K562 (cell line): Measurements from ENCODE around the gene LSM14B. TPM values are rescaled to one million over a fixed set of nuclear protein-coding genes. Genes with fewer than 3 reads are reported as not detected.
A peak's percentile ranks its signal among the peaks of the same experiment; 100 is the strongest.
"Not testable (repeated sequence)": the region's sequence is repeated elsewhere in the genome, so short reads cannot be mapped to it uniquely, and the experiment has no call there.

Experiments used
- ATAC-seq: fragments of 200-7000 bp; cut with Tn5 transposase; 3 replicates; pipeline ENCODE4 v1.9.1; 2020; ENCODE audit warnings: moderate library complexity
- BruUV-seq: library from RNA; stranded (reverse); fragments of 400-500 nt; replicated peaks from 2 replicates; lab custom pipeline; 2021; lab: Mats Ljungman, UMichigan
- CTCF ChIA-PET: fragments of 300-600 bp; formaldehyde crosslinking; extraction: SDS; loops from one replicate; lab custom pipeline; 2021; ENCODE audit warnings: low intra/inter-chr PET ratio; lab: Yijun Ruan, JAX
- POLR2A ChIA-PET: fragments of 300-600, 350-650 bp; sonication (Branson Sonifier 250); formaldehyde crosslinking; extraction: SDS; loops from one replicate; lab custom pipeline; 2021; ENCODE audit warnings: antibody characterized with exemption, inconsistent platforms; lab: Yijun Ruan, JAX
- DNase-seq, 4 experiments: peaks; one replicate each; pipeline versions ENCODE4 v3.0.0 to v3.0.0-alpha.2; 2011 to 2018; ENCODE audit warnings: low spot score in 3 of 4, mixed read lengths in 3 of 4; ENCODE audit errors: extremely low read depth in 1 of 4
- FAIRE-seq: peaks from 2 replicates; lab custom pipeline; 2011; peaks lifted over from hg19 to GRCh38; lab: Jason Lieb, UNC
- H2AFZ ChIP-seq: 2 replicates; pipeline ENCODE4 v1.6.0; 2011; ENCODE audit warnings: low read depth, low read length, control low read depth, inconsistent platforms
- H3K27ac ChIP-seq: fragments of 200-600 bp; 3 replicates; pipeline ENCODE4 v1.8.0; 2011; ENCODE audit warnings: low read depth, mild to moderate bottlenecking, control low read depth, inconsistent platforms, low read length, moderate library complexity, mixed read lengths; ENCODE audit errors: extremely low read depth
- H3K27me3 ChIP-seq, 2 experiments: fragments of 300-600 bp in 1 of 2; 2 replicates in 1 of 2; 3 replicates in 1 of 2; pipeline versions ENCODE4 v1.6.0 to v1.8.0; 2011; ENCODE audit warnings: inconsistent platforms in 2 of 2, low read length in 2 of 2, mild to moderate bottlenecking in 1 of 2, mixed read lengths in 1 of 2, moderate library complexity in 1 of 2; ENCODE audit not compliant: control insufficient read depth in 2 of 2, insufficient read depth in 2 of 2
- H3K36me3 ChIP-seq: fragments of 300-600 bp; 3 replicates; pipeline ENCODE4 v1.8.0; 2011; ENCODE audit warnings: mild to moderate bottlenecking, low read length, inconsistent platforms; ENCODE audit not compliant: control insufficient read depth, insufficient read depth
- H3K4me1 ChIP-seq, 2 experiments: fragments of 200-600 bp in 1 of 2; replicated peaks in 1 of 2; 2 replicates in 1 of 2; 3 replicates in 1 of 2; pipeline versions ENCODE4 v1.5.1 to v1.8.0; 2011; ENCODE audit warnings: inconsistent platforms in 2 of 2, low read length in 2 of 2, mild to moderate bottlenecking in 1 of 2, mixed read lengths in 1 of 2, moderate library complexity in 1 of 2; ENCODE audit not compliant: control insufficient read depth in 2 of 2, insufficient read depth in 2 of 2
- H3K4me2 ChIP-seq: 2 replicates; pipeline ENCODE4 v1.6.1; 2011; ENCODE audit warnings: low read length, control low read depth, inconsistent platforms, mixed read lengths; ENCODE audit not compliant: insufficient read depth
- H3K4me3 ChIP-seq: fragments of 200-600 bp; sonication (generic), shearing (Covaris generic); 2 replicates; pipeline ENCODE4 v1.5.1; 2016; ENCODE audit warnings: control low read depth, inconsistent platforms
- H3K79me2 ChIP-seq: fragments of 200-600 bp; 3 replicates; pipeline ENCODE4 v1.8.0; 2011; ENCODE audit warnings: low read length, inconsistent platforms; ENCODE audit not compliant: control insufficient read depth, insufficient read depth
- H3K9ac ChIP-seq, 2 experiments: 2 replicates each; pipeline versions ENCODE4 v1.6.0 to v1.6.1; 2011; ENCODE audit warnings: low read depth in 2 of 2, low read length in 2 of 2, control low read depth in 1 of 2, inconsistent platforms in 1 of 2, mild to moderate bottlenecking in 1 of 2, mixed read lengths in 1 of 2; ENCODE audit not compliant: insufficient read depth in 1 of 2
- H3K9me1 ChIP-seq: one replicate; pipeline ENCODE4 v1.6.0; 2011; ENCODE audit warnings: inconsistent platforms, mild to moderate bottlenecking, low read length, moderate library complexity; ENCODE audit not compliant: control insufficient read depth, insufficient read depth
- H3K9me3 ChIP-seq: replicated peaks from 2 replicates; pipeline ENCODE4 v1.5.1; 2011; ENCODE audit warnings: low read depth, low read length, inconsistent platforms; ENCODE audit not compliant: control insufficient read depth, insufficient read depth
- H4K20me1 ChIP-seq: replicated peaks from 2 replicates; pipeline ENCODE4 v1.6.1; 2011; ENCODE audit warnings: low read length, inconsistent platforms, mixed read lengths; ENCODE audit not compliant: control insufficient read depth, insufficient read depth
- ATF3 ChIP-seq, 2 experiments: fragments of 450-650 bp in 1 of 2; sonication (generic) in 1 of 2; formaldehyde crosslinking in 1 of 2; IDR thresholded peaks in 1 of 2; conservative IDR thresholded peaks in 1 of 2; 2 replicates each; pipeline versions ENCODE4 v1.6.1 to v1.8.1; 2016 to 2023; ENCODE audit warnings: mild to moderate bottlenecking in 2 of 2, moderate library complexity in 2 of 2, inconsistent platforms in 1 of 2, missing genetic modification reagents in 1 of 2
- ATF7 ChIP-seq: fragments of 450-650 bp; IDR thresholded peaks from 2 replicates; pipeline ENCODE4 v1.7.1; 2014; ENCODE audit warnings: mild to moderate bottlenecking, moderate library complexity
- FOSL1 ChIP-seq: fragments of 200-800 bp; sonication (Bioruptor generic); conservative IDR thresholded peaks from 2 replicates; pipeline ENCODE4 v1.6.1; 2016; ENCODE audit warnings: missing genetic modification characterization, missing compliant biosample characterization
- MYBL2 ChIP-seq, 2 experiments: fragments of 450-650 bp in 1 of 2; sonication (generic) in 1 of 2; formaldehyde crosslinking in 1 of 2; IDR thresholded peaks; 2 replicates each; pipeline versions ENCODE4 v1.6.1 to v1.8.1; 2017 to 2022; ENCODE audit warnings: borderline replicate concordance in 1 of 2, inconsistent platforms in 1 of 2, low read depth in 1 of 2, mild to moderate bottlenecking in 1 of 2, missing genetic modification reagents in 1 of 2, moderate library complexity in 1 of 2
- RNF219 ChIP-seq: fragments of 250-450 bp; sonication (Bioruptor Pico); IDR thresholded peaks from 2 replicates; pipeline ENCODE4 v1.5.0; 2022; ENCODE audit warnings: mild to moderate bottlenecking
- TRIM25 ChIP-seq: fragments of 450-650 bp; IDR thresholded peaks from 2 replicates; pipeline ENCODE4 v1.7.0; 2016; ENCODE audit warnings: borderline replicate concordance
- WGBS: fragments of 100-300 bp; shearing (Covaris generic); methylation state at CpG from one replicate; pipeline ENCODE4 v1.1.6; 2016; ENCODE audit warnings: low coverage, mixed read lengths; ENCODE audit not compliant: insufficient coverage; ENCODE audit errors: missing lambda C conversion rate; 5-methylcytosine and 5-hydroxymethylcytosine counted together
- in situ Hi-C: fragments of 300-500 bp; cut with MboI; formaldehyde crosslinking; loops from 4 replicates; pipeline ENCODE4 v1.15.0; 2018; ENCODE audit warnings: inconsistent platforms, mixed read lengths
- intact Hi-C: fragments of 100-400 bp; cut with micrococcal nuclease; formaldehyde crosslinking; loops from 2 replicates; pipeline ENCODE4 v1.14.2; 2022
- polyA plus RNA-seq, 8 experiments: library from polyadenylated mRNA; depleted of rRNA in 4 of 8; stranded (reverse) in 5 of 8; unstranded in 3 of 8; fragments of >200 nt; fragmentation: Nextera tagmentation in 2 of 8; fragmentation: Illumina TruSeq in 1 of 8; extraction: Ambion mirVana in 2 of 8; extraction: Trizol in 1 of 8; gene quantifications; 2 replicates each; pipeline versions ENCODE4 v1.2.1 to v1.2.3, GENCODE V29; 2011 to 2014; ENCODE audit warnings: inconsistent platforms in 1 of 8, missing spikeins in 1 of 8
- total RNA-seq, 7 experiments: library from RNA; depleted of rRNA in 6 of 7; stranded (reverse); fragments of >200 nt in 6 of 7; fragmentation: Illumina TruSeq in 2 of 7; extraction: Trizol in 2 of 7; gene quantifications; 2 replicates each; pipeline versions ENCODE4 v1.2.1 to v1.2.3, GENCODE V29; 2011 to 2021; ENCODE audit warnings: low replicate concordance in 1 of 7

Gene LSM14B
- total and polyA plus RNA-seq, 9 of the 15 experiments (the other 6 are each of a cell fraction or from before 2014, with no cell fraction given) = 0.66 to 36.0 (median 20.2) TPM

- FAIRE-seq; H3K36me3 ChIP-seq; H3K9me3 ChIP-seq; POLR2A ChIA-PET; H4K20me1 ChIP-seq; H3K27ac ChIP-seq; ATAC-seq; H3K79me2 ChIP-seq; H3K9ac ChIP-seq; DNase-seq; H2AFZ ChIP-seq; H3K4me1 ChIP-seq; in situ Hi-C loops; BruUV-seq; intact Hi-C loops; H3K9me1 ChIP-seq; CTCF ChIA-PET; H3K4me3 ChIP-seq; H3K4me2 ChIP-seq; TF ChIP-seq ATF3 (CRISPR knock-in tag; conservative IDR thresholded peaks at IDR 0.05): not testable (repeated sequence)
- TF ChIP-seq FOSL1 (peak; percentile 36; the same call in 1 of the 2 replicates), ATF3 (IDR thresholded peaks at IDR 0.05) (peak; percentile 53; the same call in 1 of the 2 replicates)
- 4% methylated on average over 8 of the region's 9 CpGs for WGBS
- H3K27me3 ChIP-seq = peaks cover 36 to 62% of the 10 kb centered on the region in 2 experiments
Observed at GRCh38 chr20:62084224-62084623, 38.1 kb upstream of the LSM14B start.

- FAIRE-seq = no peak
- Histone ChIP-seq H4K20me1 (no peaks in the 10 kb centered on the region), H3K9me1 (no peaks in the 10 kb centered on the region), H3K4me1 (peaks cover 0 to 7% of the 10 kb centered on the region in 2 experiments; a peak in 3 of 5 replicates), H2AFZ (no peak overlapping the region), H3K79me2 (no peaks in the 10 kb centered on the region), H3K27ac (no peak overlapping the region), H3K9me3 (no peaks in the 10 kb centered on the region; the same call in 1 of the 2 replicates), H3K9ac (no peak overlapping the region), H3K4me2 (no peak overlapping the region), H3K4me3 (no peak overlapping the region), H3K27me3 (peaks cover 36 to 60% of the 10 kb centered on the region in 2 experiments), H3K36me3 (no peaks in the 10 kb centered on the region)
- in situ Hi-C loops (no loop called here), intact Hi-C loops (no loop called here)
- WGBS = 7% methylated on average over 8 of the region's 9 CpGs
- POLR2A ChIA-PET = no interaction called here
- no TSS peak for BruUV-seq
- ATAC-seq = no peak
- no peak for DNase-seq
- CTCF ChIA-PET = no interaction called here
- TF ChIP-seq ATF7 (no peak), TRIM25 (no peak), MYBL2 (IDR thresholded peaks at IDR 0.05; ENCODE audit: low read depth) (no peak), MYBL2 (CRISPR knock-in tag; IDR thresholded peaks at IDR 0.05; ENCODE audit: borderline replicate concordance) (no peak), RNF219 (CRISPR knock-in tag) (no peak)
- TF ChIP-seq, all 486 proteins: peak for 0
Observed at GRCh38 chr20:62085206-62085605, 37.1 kb upstream of the LSM14B start.
